ENCODE measurements around the gene GTPBP4. TPM values are rescaled to one million over a fixed set of nuclear protein-coding genes. Genes with fewer than 3 reads are reported as not detected.
"Not testable (repeated sequence)": the region's sequence is repeated elsewhere in the genome, so short reads cannot be mapped to it uniquely, and the experiment has no call there.

GTPBP4 gene
- total RNA-seq, 1 donor: 26.5 TPM

GRCh38 chr10:1057106-1057657 lies 68.9 kb downstream of the GTPBP4 start:
- no peak for TF ChIP-seq CTCF (IDR thresholded peaks at IDR 0.05; ENCODE audit: insufficient read depth, low read length)
- DNase-seq (ENCODE audit: low read depth): peak; percentile 6
- H3K4me3 ChIP-seq (ENCODE audit: low read depth, low read length): peak overlapping the region; percentile 96

- DNase-seq (ENCODE audit: low read depth): no peak
- no peak for TF ChIP-seq CTCF (IDR thresholded peaks at IDR 0.05; ENCODE audit: insufficient read depth, low read length)
- peak overlapping the region; percentile 96 for H3K4me3 ChIP-seq (ENCODE audit: low read depth, low read length)
These were observed 69.8 kb downstream of the GTPBP4 start for GRCh38 chr10:1058017-1058416.

GRCh38 chr10:1059902-1060301 lies 71.7 kb downstream of the GTPBP4 start:
- TF ChIP-seq CTCF (IDR thresholded peaks at IDR 0.05; ENCODE audit: insufficient read depth, low read length): no peak
- no peak for DNase-seq (ENCODE audit: low read depth)
- no peak overlapping the region for H3K4me3 ChIP-seq (ENCODE audit: low read depth, low read length)

- H3K4me3 ChIP-seq (ENCODE audit: low read depth, low read length): no peak overlapping the region
- peak; percentile 56 for DNase-seq (ENCODE audit: low read depth)
- no peak for TF ChIP-seq CTCF (IDR thresholded peaks at IDR 0.05; ENCODE audit: insufficient read depth, low read length)
These were observed 73.9 kb downstream of the GTPBP4 start for GRCh38 chr10:1061930-1062774.

- no peak for DNase-seq (ENCODE audit: low read depth)
- TF ChIP-seq CTCF (IDR thresholded peaks at IDR 0.05; ENCODE audit: insufficient read depth, low read length): no peak
- no peak overlapping the region for H3K4me3 ChIP-seq (ENCODE audit: low read depth, low read length)
These were observed 75.1 kb downstream of the GTPBP4 start for GRCh38 chr10:1063232-1063865.

GRCh38 chr10:1064964-1065247 lies 76.7 kb downstream of the GTPBP4 start:
- H3K4me3 ChIP-seq (ENCODE audit: low read depth, low read length): no peak overlapping the region
- no peak for DNase-seq (ENCODE audit: low read depth)
- no peak for TF ChIP-seq CTCF (IDR thresholded peaks at IDR 0.05; ENCODE audit: insufficient read depth, low read length)

- DNase-seq (ENCODE audit: low read depth); H3K4me3 ChIP-seq (ENCODE audit: low read depth, low read length): not testable (repeated sequence)
These were observed 78.5 kb downstream of the GTPBP4 start for GRCh38 chr10:1066734-1067133.
